Stimulated activated CD4-positive, alpha-beta T cell treated with anti-CD3 and anti-CD28 coated beads, Interleukin-2, amount 100 ng/mL, for 24 hours (primary cell): Measurements from ENCODE around the gene VAPA.
A peak's percentile ranks its signal among the peaks of the same experiment; 100 is the strongest.
"Not testable (repeated sequence)": the region's sequence is repeated elsewhere in the genome, so short reads cannot be mapped to it uniquely, and the experiment has no call there.

Source experiments
- DNase-seq, 2 donors: peaks; one replicate each; pipeline ENCODE4 v3.0.0-alpha.2; 2020

The VAPA gene

GRCh38 chr18:9887992-9888391 lies 25.8 kb upstream of the VAPA start:
- no peak for DNase-seq

GRCh38 chr18:9890196-9890595 lies 23.6 kb upstream of the VAPA start:
- no peak for DNase-seq

- DNase-seq: no peak
These were observed 22.9 kb upstream of the VAPA start for GRCh38 chr18:9890957-9891356.

GRCh38 chr18:9891515-9891914 lies 22.3 kb upstream of the VAPA start:
- DNase-seq: not testable (repeated sequence)

- DNase-seq: no peak
These were observed 19.3 kb upstream of the VAPA start for GRCh38 chr18:9894454-9895068.

- DNase-seq: no peak
These were observed 16.7 kb upstream of the VAPA start for GRCh38 chr18:9897129-9897528.

GRCh38 chr18:9897787-9898291 lies 16.0 kb upstream of the VAPA start:
- DNase-seq: not testable (repeated sequence)

GRCh38 chr18:9898792-9899549 lies 14.8 kb upstream of the VAPA start:
- no peak for DNase-seq

- not testable (repeated sequence) for DNase-seq
These were observed 14.3 kb upstream of the VAPA start for GRCh38 chr18:9899550-9899930.

- no peak for DNase-seq
These were observed 13.1 kb upstream of the VAPA start for GRCh38 chr18:9900699-9901098.

GRCh38 chr18:9901377-9901776 lies 12.4 kb upstream of the VAPA start:
- no peak for DNase-seq

- not testable (repeated sequence) for DNase-seq
These were observed 11.6 kb upstream of the VAPA start for GRCh38 chr18:9902264-9902663.

- no peak for DNase-seq
These were observed 11.0 kb upstream of the VAPA start for GRCh38 chr18:9902832-9903231.

- DNase-seq: no peak
These were observed 8.4 kb upstream of the VAPA start for GRCh38 chr18:9905401-9905922.

- DNase-seq: no peak
These were observed 7.3 kb upstream of the VAPA start for GRCh38 chr18:9906481-9906880.

GRCh38 chr18:9907867-9908266 lies 5.9 kb upstream of the VAPA start:
- DNase-seq: no peak

- no peak for DNase-seq
These were observed 3.7 kb upstream of the VAPA start for GRCh38 chr18:9910071-9910470.

GRCh38 chr18:9910661-9911060 lies 3.2 kb upstream of the VAPA start:
- DNase-seq: no peak

GRCh38 chr18:9911226-9911625 lies 2.6 kb upstream of the VAPA start:
- DNase-seq: no peak

- not testable (repeated sequence) for DNase-seq
These were observed 1.5 kb upstream of the VAPA start for GRCh38 chr18:9912285-9912684.

GRCh38 chr18:9913151-9913525 lies 678 bp upstream of the VAPA start:
- no peak for DNase-seq

- DNase-seq: no peak
These were observed 443 bp downstream of the VAPA start for GRCh38 chr18:9914334-9914583.

GRCh38 chr18:9914584-9915290 lies 921 bp downstream of the VAPA start:
- peak; percentile 78 to 80 for DNase-seq
